Stomach smooth muscle (tissue), 2 donors: Measurements from ENCODE around the gene ZNF396.

Experiments used
- H3K27ac ChIP-seq: one replicate; pipeline ENCODE4 v1.7.0; 2013; ENCODE audit warnings: mild to moderate bottlenecking, low read length, inconsistent platforms
- H3K27me3 ChIP-seq, 2 donors: one replicate each; pipeline ENCODE4 v1.7.0; 2013; ENCODE audit warnings: low read length in 2 of 2; ENCODE audit not compliant: insufficient read depth in 2 of 2, control insufficient read depth in 1 of 2
- H3K36me3 ChIP-seq, 2 donors: one replicate each; pipeline ENCODE4 v1.7.0; 2013; ENCODE audit warnings: low read length in 2 of 2; ENCODE audit not compliant: control insufficient read depth in 2 of 2, insufficient read depth in 2 of 2
- H3K4me1 ChIP-seq: one replicate; pipeline ENCODE4 v1.7.0; 2013; ENCODE audit warnings: low read length; ENCODE audit not compliant: control insufficient read depth, insufficient read depth
- H3K4me3 ChIP-seq, 2 donors: one replicate each; pipeline ENCODE4 v1.7.0; 2013; ENCODE audit warnings: low read length in 2 of 2
- H3K9ac ChIP-seq, 2 donors: one replicate each; pipeline ENCODE4 v1.7.0; 2013; ENCODE audit warnings: low read length in 2 of 2, mild to moderate bottlenecking in 1 of 2
- H3K9me3 ChIP-seq, 2 donors: one replicate each; pipeline ENCODE4 v1.7.0; 2013; ENCODE audit warnings: low read length in 2 of 2; ENCODE audit not compliant: control insufficient read depth in 2 of 2
- donor health status: healthy.
- donor health status: Pancreatic carcinoma.

Gene ZNF396

GRCh38 chr18:35409911-35410310, 32.8 kb upstream of the ZNF396 start:
- Histone ChIP-seq H3K27me3 (no peaks in the 10 kb centered on the region), H3K36me3 (no peaks in the 10 kb centered on the region), H3K4me3 (no peak overlapping the region), H3K27ac (no peak overlapping the region), H3K4me1 (peaks cover 6% of the 10 kb centered on the region), H3K9me3 (no peaks in the 10 kb centered on the region), H3K9ac (no peak overlapping the region)

GRCh38 chr18:35408843-35409261, 31.7 kb upstream of the ZNF396 start:
- H3K9ac ChIP-seq, result no peak overlapping the region
- no peaks in the 10 kb centered on the region for H3K36me3 ChIP-seq
- H3K27me3 ChIP-seq, result no peaks in the 10 kb centered on the region
- H3K9me3 ChIP-seq, result no peaks in the 10 kb centered on the region
- H3K27ac ChIP-seq, result no peak overlapping the region
- H3K4me3 ChIP-seq, result peak overlapping the region in 1 of 2 donors; percentile 8
- H3K4me1 ChIP-seq, result peaks cover 6% of the 10 kb centered on the region

- H3K9me3 ChIP-seq, result no peaks in the 10 kb centered on the region
- H3K27ac ChIP-seq, result no peak overlapping the region
- no peak overlapping the region for H3K9ac ChIP-seq
- peaks cover 6% of the 10 kb centered on the region for H3K4me1 ChIP-seq
- no peak overlapping the region for H3K4me3 ChIP-seq
- H3K36me3 ChIP-seq, result no peaks in the 10 kb centered on the region
- no peaks in the 10 kb centered on the region for H3K27me3 ChIP-seq
Measured at GRCh38 chr18:35407871-35408481, 30.8 kb upstream of the ZNF396 start.

GRCh38 chr18:35406666-35407065, 29.5 kb upstream of the ZNF396 start:
- Histone ChIP-seq H3K4me3 (no peak overlapping the region), H3K27me3 (no peaks in the 10 kb centered on the region), H3K27ac (no peak overlapping the region)

GRCh38 chr18:35397976-35398375, 20.8 kb upstream of the ZNF396 start:
- Histone ChIP-seq H3K4me3 (no peak overlapping the region), H3K27me3 (no peaks in the 10 kb centered on the region), H3K4me1 (no peaks in the 10 kb centered on the region), H3K9ac (no peak overlapping the region), H3K36me3 (no peaks in the 10 kb centered on the region), H3K9me3 (no peaks in the 10 kb centered on the region), H3K27ac (no peak overlapping the region)

More at GRCh38 chr18:35406666-35407065, 29.5 kb upstream of the ZNF396 start:
- no peaks in the 10 kb centered on the region for H3K36me3 ChIP-seq
- H3K9ac ChIP-seq, result no peak overlapping the region
- no peaks in the 10 kb centered on the region for H3K9me3 ChIP-seq
- H3K4me1 ChIP-seq, result peaks cover 6% of the 10 kb centered on the region

GRCh38 chr18:35393716-35394115, 16.6 kb upstream of the ZNF396 start:
- Histone ChIP-seq H3K27me3 (no peaks in the 10 kb centered on the region), H3K4me1 (no peaks in the 10 kb centered on the region), H3K27ac (no peak overlapping the region), H3K36me3 (no peaks in the 10 kb centered on the region), H3K9me3 (no peaks in the 10 kb centered on the region), H3K9ac (no peak overlapping the region), H3K4me3 (no peak overlapping the region)

DNA sequence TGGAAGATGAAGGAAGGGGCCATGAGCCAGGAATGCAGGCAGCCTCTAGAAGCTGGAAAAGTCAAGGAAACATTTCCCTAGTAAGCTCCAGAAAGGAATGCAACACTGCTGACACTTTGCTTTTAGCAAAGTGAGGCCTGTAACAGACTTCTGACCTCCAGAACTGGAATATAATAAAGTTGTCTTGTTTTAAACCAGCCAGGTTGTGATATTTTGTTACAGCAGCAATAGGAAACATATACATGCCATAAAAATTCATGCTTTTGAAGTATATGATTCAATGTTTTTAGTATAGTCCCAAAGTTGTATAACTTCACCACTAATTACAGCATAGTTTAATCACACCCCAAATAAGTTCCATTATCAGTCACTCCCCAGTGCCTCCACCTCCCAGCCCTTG, 15.2 kb upstream of the ZNF396 start:
- H3K36me3 ChIP-seq, result no peaks in the 10 kb centered on the region
- H3K9me3 ChIP-seq, result no peaks in the 10 kb centered on the region
- H3K27ac ChIP-seq, result no peak overlapping the region
- no peaks in the 10 kb centered on the region for H3K4me1 ChIP-seq
- no peak overlapping the region for H3K9ac ChIP-seq
- H3K27me3 ChIP-seq, result no peaks in the 10 kb centered on the region
- H3K4me3 ChIP-seq, result no peak overlapping the region

GRCh38 chr18:35390951-35391700, 14.0 kb upstream of the ZNF396 start:
- no peak overlapping the region for H3K27ac ChIP-seq
- H3K9ac ChIP-seq, result no peak overlapping the region
- H3K36me3 ChIP-seq, result no peaks in the 10 kb centered on the region
- H3K4me3 ChIP-seq, result no peak overlapping the region
- peaks cover 4% of the 10 kb centered on the region for H3K4me1 ChIP-seq
- no peaks in the 10 kb centered on the region for H3K27me3 ChIP-seq
- no peaks in the 10 kb centered on the region for H3K9me3 ChIP-seq

DNA sequence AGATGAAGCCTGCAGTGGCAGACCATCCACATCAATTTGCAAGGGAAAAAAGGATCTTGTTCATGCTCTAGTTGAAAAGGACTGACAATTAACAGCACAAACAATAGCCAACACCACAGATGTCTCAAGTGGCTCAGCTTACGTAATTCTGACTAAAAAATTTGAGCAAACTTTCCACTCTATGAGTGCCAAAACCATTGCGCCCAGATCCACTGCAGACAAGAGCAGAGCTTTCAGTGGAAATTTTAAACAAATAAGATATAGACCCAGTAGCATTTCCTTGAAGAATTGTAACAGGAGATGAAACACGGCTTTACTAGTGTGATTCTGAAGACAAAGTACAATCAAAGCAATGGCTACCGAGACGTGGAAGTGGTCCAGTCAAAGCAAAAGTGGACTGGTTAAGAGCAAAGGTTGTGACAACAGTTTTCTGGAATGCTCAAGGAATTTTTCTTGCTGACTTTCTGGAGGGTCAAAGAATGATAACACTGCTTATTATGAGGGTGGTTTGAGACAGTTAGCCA, 12.0 kb upstream of the ZNF396 start:
- Histone ChIP-seq H3K4me3 (no peak overlapping the region), H3K9me3 (no peaks in the 10 kb centered on the region), H3K4me1 (peaks cover 4% of the 10 kb centered on the region), H3K27ac (peak overlapping the region; percentile 32), H3K36me3 (no peaks in the 10 kb centered on the region), H3K27me3 (no peaks in the 10 kb centered on the region), H3K9ac (no peak overlapping the region)

DNA sequence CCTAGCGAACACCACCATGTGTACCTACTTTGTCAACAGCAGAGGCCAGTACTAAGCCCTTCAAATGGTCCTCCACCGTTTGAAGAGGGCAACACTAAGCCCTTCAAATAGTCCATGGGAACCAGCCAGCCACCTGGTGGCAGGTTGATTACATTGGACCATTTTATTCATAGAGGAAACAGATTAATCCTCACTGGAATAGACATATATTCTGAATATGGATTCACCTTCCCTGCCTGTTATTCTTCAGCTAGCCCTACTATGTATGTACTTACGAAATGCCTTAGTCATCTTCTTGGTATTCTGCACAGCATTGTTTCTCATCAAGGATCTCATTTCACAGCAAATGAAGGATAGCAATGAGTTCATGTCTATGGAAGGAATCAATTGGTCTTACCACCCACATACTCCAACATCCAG, 10.0 kb upstream of the ZNF396 start:
- Histone ChIP-seq H3K27ac (no peak overlapping the region), H3K9me3 (no peaks in the 10 kb centered on the region), H3K27me3 (no peaks in the 10 kb centered on the region), H3K4me1 (peaks cover 4% of the 10 kb centered on the region), H3K9ac (no peak overlapping the region), H3K4me3 (no peak overlapping the region), H3K36me3 (no peaks in the 10 kb centered on the region)

- Histone ChIP-seq H3K27ac (no peak overlapping the region), H3K27me3 (no peaks in the 10 kb centered on the region), H3K9me3 (no peaks in the 10 kb centered on the region), H3K4me1 (peaks cover 4% of the 10 kb centered on the region), H3K36me3 (no peaks in the 10 kb centered on the region), H3K9ac (no peak overlapping the region), H3K4me3 (no peak overlapping the region)
Measured at GRCh38 chr18:35386600-35387100, 9.5 kb upstream of the ZNF396 start.
